ENCODE results near the gene NPY5R.

The NPY5R gene

DNA sequence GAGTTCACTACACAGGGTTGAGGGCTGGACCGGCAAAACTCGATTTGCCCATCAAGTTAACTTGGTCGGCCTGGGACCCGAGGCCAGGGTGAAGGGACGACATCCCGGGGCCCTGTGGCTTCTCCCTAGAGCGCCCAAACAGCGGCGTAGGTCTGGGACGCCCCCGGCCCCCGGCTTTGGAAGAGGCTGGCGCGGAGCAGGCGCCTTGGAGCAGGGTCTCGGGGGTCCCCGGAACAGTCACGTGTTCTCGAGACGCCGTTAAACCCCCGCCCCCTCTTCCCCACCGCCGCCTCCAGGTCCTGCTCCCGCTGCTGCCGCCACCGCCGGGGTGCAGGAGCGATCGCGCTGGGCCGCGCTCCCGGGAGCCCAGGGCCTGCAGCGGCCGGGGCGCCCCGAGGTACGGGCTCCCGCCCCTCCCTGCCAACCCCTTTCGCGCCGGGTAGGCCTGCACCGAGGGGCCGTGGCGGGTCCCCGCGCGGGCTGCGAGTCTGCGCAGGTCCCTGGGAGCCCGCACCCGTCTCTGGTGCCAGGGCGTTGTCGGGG is at the start of gene NPY5R:
NPY5R (plus strand) TSS at position 289 of the 543 bp plus-strand sequence. CDS start 6,382 bp downstream, outside the sequence.
- DNase-seq (ENCODE audit: low read depth in 2 of 3, low spot score in 2 of 3) = no peak

DNA sequence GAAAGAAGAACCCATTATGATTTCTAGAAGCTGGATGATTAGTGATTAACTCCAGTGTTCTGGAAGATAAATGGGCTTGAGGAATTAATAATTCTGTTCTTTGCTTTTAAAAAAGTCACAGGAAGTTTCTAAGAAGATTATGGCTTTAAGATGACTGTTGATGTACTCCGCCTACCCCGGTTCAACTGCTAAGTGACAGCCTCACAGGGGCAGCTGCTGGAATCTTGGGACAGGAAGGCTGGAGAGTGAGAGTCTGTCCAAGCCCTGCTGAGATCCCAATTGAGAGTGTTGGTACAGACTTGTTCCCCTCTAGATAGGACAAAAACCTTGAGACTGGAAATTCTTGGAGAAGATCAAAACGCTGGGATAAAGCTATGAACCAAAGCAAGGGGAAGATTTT is 48.6 kb upstream of the NPY5R start:
- DNase-seq (ENCODE audit: low read depth in 2 of 3, low spot score in 2 of 3) = no peak

DNA sequence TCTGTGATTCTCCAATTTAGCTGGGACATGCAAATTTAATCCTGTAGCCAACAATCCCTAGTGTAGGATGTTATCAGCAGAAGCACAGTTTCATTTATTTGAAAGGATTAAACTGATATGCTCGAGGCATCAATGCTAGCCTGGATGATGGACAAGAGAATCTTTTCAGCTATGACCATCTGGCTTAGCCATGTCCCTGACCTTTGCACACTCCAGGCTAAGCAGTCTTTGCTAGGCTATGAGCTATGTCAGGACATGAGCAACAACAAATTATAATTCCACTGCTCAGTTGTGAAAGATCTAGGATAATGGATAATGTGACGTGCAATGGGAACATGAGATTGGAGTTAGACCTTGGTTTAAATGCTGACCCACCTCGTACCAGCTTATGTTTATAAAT is 43.2 kb upstream of the NPY5R start:
- no peak for DNase-seq (ENCODE audit: low read depth in 2 of 3, low spot score in 2 of 3)

DNA sequence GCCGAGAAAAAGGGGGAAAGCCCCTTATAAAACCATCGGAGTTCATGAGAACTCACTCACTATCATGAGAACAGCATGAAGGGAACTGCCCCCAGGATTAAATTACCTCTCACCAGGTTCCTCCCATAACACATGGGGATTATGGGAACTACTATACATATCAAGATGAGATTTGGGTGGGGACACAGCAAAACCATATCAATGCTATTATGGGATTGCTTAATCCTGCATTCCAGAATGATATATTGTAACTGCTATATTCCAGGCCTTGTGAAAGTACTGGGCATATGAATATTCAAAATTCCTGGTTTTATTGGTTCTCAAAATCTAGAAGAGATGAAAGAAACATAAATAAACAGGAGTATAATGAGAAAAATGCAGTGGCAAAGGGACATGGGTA is 40.6 kb upstream of the NPY5R start:
- DNase-seq (ENCODE audit: low read depth in 2 of 3, low spot score in 2 of 3) = no peak

DNA sequence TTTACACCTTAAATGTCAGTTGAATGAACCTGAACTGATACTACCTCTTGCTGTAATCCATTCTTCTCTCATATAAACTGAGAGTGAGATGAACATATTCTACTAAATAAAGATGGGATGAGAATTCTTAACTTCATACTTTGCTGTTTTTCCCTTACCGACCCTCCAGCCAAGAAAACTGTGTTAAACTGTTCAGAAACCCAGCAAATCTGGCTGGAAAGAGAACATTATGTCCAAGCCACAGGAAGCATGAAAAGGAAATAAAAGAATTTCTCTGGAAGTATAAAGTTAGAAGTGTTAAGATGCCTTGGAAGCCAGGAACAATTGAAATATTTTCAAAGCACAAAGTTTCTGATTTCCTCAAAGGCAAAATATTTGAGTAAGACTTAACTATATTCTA is 34.2 kb upstream of the NPY5R start:
- no peak for DNase-seq (ENCODE audit: low read depth in 2 of 3, low spot score in 2 of 3)

DNA sequence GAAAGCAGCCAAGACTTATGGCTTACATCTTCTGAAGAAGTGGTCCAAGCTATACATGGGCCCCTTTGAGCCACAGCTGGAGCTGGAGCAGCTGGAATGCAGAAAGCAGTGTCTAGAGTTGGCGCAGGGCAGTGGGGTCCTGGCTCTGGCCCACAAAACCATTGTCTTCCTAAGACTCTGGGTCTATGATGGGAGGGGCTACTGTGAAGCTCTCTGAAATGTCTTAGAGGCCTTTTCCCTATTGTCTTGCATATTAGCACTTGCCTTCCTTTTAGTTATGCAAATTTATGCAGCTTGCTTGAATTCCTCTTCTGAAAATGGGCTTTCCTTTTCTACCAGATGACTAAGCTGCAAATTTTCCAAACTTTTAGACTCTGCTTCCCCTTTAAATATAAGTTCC is 26.6 kb upstream of the NPY5R start:
- no peak for DNase-seq (ENCODE audit: low read depth in 2 of 3, low spot score in 2 of 3)

DNA sequence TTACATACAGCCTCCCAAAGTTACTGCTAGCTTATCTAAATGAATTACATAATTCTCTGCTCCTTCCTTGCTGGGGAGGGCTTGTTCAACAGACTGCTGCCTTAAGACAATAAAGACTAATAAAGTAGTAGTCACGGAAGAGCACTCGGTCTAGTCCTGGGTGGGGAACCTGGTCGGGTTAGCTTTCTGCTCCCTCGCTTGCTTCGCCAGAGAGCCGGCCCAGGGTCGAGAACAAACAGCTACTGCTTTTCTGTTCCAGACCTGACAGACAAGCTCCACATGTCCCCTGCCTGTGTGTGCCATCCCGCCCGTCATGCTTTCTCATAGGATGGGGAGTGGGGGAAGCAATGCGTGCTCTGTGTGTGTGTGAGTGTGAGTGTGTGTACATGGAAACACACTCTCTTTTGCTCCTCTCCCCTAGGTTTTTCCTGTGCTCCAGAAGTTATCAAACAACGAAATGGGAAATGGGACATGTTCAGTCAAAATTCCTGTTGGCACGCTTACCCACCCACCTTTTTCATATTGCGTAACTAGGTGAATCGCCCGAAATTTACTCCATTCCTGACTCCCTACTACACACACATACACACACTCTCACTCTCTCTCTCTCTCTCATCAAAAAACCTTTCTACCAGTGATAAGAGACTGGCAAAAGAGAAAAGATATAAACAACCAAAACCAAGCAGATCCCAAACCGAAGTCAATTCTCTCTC is 12.6 kb upstream of the NPY5R start:
- no peak for DNase-seq (ENCODE audit: low read depth in 2 of 3, low spot score in 2 of 3)

DNA sequence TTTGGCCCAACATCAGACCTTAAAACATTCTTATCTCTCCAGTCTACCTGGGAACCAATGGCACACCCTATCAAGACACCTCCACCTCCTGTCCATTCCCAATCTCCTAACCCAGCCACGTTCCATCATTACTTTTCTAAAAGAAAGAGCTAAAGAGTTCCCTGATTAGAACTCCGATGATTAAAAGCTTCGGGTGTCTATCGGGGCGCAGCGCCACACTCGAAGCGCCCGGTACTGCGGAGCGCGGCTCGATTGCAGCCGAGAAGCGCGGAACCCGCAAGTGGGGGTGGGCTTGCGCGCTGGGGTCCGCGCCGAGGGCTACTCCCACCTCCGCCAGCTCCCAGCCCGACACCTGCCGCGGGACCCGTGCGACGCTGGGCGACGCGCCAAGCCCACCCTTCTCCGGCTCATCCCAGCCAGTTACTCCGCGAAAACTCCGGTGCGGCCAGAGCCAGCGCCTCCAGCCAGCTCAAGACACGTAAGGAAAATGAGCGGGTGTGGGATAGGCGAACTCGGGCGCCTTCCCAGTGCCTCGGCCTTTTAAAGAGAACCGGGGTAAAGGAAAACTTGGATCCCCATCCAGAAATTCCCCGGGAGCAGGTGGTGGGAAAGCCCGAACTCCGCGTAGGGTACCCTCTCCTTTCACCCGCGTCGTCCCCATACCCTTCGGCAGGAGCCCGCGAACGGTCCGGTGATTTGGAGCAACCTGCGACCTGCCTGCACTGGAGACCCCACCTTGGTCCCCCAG is 11.9 kb upstream of the NPY5R start:
- no peak for DNase-seq (ENCODE audit: low read depth in 2 of 3, low spot score in 2 of 3)

DNA sequence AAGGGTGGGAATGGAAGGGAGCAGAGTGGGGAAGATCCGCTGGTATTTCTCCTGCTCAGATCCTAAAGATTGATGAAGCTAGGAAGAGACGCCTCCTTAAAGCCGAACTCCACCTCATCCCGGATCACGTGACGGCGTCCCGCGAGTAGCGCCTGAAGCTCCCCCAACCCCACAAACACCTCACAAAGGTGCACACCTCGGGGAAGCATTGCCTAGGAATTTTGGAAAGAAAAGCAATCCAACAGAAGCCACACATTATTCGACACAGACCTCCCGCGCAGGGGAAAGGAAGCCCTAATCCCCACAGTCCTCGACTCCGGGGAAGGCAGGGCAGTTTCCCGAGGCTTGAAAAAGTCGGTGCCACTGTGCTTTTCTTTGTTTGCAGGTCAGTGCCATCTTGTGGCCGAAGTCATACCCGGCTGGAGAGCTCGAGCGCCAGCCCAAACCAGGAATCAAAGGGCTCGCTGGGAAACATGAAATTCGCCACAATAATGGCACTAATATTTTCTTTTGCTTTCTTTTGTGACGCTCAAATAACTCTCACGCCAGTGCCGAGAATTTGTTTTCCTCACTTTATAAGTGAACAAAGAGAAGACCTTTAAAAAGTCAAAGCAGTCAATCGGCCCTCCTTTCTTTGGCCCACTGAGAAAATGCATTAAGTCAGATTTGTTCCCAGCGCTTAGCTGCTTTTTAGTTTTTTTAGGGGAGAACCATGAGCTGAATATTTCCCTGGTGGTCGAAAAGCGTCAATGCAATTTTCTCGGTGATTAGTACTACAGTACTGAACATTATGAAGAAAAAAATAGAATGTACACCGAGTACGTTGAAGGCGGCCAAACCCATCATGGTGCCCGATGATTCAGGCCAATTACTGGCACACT is 10.9 kb upstream of the NPY5R start, which contains the start of gene NPY1R:
NPY1R (minus strand) TSS at position 71 of the 881 bp plus-strand sequence. CDS start 6,042 bp downstream, outside the sequence.
- DNase-seq (ENCODE audit: low read depth in 2 of 3, low spot score in 2 of 3) = no peak

DNA sequence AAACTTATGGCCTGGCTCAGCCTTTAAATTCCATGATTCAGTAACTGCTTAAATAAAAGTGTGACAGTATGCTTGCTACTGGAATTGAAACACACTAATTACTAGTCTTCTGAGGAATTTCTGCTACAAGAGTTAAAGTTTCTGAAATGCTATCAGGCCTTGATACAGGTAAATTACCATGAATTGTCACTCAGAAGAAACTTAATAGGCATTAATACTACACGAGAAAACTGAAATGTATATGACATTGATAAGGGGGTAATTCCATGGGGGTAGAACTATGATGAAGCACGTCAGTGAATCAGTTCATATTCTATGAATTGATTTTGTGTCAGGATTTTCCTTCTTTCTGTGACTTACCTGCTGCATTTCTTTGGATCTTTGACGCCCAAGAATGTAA is 8.3 kb upstream of the NPY5R start:
- DNase-seq (ENCODE audit: low read depth in 2 of 3, low spot score in 2 of 3) = no peak

DNA sequence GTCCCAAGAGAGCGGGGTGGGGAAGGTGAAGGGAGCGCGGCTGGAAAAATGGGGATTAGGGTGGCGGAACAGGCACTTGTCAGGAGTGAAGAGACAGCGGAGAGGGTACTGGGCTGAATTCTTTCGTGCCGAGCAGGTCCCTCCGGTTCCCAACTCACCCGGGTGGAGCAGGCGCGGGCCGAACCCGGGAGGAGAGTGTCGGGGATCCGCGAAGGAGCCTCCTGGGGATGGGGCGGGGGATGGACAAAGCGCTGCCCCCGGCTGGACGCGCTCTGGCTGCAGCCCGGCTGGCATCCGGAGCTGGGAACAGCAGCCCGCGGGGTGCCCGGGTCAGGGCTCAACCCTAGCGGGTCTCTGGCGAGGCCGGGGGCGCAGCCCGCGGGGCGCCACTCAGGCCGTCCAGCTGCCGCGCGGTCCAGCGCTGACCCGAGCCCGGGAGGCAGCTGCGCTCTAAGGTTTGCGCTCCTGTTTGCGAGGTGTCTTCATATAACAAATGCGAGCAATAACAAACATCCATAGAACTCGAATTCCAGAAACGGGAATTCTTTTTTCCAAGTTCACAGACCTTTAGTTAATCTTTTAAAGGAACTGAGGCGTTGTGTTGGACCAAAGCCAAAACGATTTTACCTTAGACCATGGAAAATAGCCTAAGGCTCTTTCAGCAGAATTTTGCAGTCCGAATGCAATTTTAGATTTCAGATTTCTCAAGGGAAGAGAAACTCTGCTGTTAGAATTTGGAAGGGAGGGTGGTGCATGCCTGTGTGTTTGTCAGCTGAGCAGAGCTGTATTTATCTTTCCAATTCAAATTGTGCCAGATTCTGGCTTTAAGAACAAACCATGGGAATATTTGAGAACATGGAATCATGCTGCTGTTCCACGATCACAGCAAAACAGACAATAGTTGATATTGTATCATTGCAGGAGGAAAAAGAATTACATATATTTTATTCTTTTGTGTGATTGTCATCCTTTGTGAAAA is 744 bp downstream of the NPY5R start:
- no peak for DNase-seq (ENCODE audit: low read depth in 2 of 3, low spot score in 2 of 3)

DNA sequence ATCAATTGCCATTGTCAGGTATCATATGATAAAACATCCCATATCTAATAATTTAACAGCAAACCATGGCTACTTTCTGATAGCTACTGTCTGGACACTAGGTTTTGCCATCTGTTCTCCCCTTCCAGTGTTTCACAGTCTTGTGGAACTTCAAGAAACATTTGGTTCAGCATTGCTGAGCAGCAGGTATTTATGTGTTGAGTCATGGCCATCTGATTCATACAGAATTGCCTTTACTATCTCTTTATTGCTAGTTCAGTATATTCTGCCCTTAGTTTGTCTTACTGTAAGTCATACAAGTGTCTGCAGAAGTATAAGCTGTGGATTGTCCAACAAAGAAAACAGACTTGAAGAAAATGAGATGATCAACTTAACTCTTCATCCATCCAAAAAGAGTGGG is 7.0 kb downstream of the NPY5R start:
- no peak for DNase-seq (ENCODE audit: low read depth in 2 of 3, low spot score in 2 of 3)

DNA sequence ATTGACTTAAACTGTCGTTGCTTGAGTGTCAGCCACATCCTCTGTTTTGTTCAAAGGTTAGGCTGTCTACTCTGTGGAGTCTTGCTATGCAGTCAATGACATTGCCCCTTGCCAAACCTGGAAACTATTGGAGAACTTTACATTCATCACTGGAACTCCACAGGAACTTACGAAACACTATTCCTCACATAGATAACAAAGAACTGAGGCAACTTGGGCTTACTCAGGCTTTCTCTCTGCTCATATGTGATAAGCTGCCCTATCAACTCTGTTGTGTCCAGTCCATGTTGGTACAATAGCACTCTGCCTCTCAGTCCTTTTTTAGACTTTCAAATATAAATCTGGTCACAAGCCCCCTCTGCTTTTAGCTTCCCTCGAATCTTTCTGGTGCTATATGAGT is 9.4 kb downstream of the NPY5R start:
- DNase-seq (ENCODE audit: low read depth in 2 of 3, low spot score in 2 of 3) = no peak

DNA sequence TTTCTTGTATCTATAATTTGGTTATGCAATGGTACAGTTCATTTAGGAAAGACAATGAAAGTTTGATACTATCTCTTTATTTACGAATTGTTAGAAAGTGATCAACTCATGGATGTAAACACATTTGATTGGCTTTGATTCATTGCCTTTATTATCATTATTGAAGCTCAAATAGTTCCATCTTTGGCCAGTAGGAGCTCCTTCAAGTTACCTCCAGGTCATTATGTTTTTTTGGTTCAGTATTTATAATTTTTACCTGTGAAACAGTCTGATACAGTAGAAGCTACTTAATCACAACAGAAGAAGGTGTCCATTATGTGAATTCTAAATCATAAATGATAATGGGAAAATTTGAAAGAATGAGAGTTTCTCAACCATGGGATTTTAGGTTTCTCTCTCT is 12.4 kb downstream of the NPY5R start:
- no peak for DNase-seq (ENCODE audit: low read depth in 2 of 3, low spot score in 2 of 3)

DNA sequence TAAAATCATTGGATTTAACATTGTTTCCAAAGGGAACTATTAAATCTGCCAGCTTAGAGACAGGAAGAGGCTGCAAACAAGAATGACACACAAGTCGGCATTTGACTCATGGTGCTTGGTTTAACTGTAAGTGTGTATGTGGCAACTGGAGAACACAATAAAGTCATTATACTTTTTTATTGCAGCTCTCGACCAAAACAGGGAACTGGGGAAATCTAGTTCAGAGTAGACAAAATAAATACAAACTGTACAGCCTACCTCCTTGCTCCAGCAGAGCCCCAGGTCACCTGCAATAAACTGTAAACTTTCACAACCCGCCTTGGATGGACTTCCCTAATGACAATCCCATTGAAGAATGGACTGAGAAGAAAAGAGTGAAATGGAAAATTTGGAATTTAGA is 24.0 kb downstream of the NPY5R start:
- DNase-seq (ENCODE audit: low read depth in 2 of 3, low spot score in 2 of 3) = no peak

DNA sequence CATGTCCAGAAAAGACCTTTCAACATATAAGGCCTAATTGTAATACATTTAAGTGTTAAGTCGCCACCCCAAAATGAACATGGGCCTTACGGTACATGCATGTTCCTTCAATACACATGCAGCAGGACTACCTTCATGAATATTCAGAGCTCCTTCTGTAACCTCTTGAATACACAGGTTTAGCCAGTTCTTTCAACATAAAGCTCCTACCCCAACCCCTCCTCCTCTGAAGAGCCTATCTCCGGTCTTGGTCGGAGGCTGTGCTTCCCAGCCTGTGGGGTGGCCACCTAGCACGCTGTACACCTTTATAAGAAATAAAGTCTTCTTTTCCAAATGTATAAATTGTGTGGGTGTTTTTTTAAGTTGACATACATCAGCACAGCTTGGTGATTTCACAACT is 28.3 kb downstream of the NPY5R start:
- no peak for DNase-seq (ENCODE audit: low read depth in 2 of 3, low spot score in 2 of 3)

DNA sequence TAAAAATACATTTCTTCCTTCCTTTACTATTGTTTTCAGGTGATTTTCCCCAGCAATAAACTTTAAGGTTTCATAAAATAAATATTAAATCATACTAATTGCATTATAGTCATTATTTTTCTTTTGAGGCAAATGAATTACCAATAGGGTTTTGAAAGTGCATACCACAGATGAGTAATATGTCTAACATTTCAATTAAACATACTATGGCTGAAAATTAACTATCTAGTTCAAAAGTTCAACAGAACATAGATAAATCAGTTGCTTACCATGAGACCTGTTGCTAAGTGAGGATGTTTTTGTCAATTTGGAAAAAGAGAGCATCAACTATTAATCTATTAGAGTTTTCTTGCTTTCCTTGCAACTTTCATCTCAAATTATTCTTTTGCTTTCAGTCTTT is 35.0 kb downstream of the NPY5R start:
- DNase-seq (ENCODE audit: low read depth in 2 of 3, low spot score in 2 of 3) = no peak

DNA sequence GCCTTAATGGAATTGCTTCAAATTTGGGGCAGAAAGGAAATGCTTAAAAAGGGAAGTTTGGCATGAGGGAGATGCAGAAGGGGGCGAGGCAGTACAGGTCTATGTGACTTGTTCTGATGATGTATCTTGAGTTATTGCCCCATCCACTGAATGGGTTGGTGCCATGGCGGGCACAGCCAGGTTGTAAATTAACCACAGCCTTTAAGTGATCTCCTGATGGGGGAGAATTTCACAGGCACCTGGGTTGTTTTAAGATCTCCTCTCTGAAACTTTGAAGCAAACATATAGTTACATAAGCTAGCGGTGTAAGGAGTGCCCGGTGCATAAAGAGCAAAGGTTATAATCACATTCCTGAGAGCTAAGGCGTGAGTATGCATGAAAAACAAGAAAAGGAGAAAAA is 37.0 kb downstream of the NPY5R start:
- no peak for DNase-seq (ENCODE audit: low read depth in 2 of 3, low spot score in 2 of 3)

DNA sequence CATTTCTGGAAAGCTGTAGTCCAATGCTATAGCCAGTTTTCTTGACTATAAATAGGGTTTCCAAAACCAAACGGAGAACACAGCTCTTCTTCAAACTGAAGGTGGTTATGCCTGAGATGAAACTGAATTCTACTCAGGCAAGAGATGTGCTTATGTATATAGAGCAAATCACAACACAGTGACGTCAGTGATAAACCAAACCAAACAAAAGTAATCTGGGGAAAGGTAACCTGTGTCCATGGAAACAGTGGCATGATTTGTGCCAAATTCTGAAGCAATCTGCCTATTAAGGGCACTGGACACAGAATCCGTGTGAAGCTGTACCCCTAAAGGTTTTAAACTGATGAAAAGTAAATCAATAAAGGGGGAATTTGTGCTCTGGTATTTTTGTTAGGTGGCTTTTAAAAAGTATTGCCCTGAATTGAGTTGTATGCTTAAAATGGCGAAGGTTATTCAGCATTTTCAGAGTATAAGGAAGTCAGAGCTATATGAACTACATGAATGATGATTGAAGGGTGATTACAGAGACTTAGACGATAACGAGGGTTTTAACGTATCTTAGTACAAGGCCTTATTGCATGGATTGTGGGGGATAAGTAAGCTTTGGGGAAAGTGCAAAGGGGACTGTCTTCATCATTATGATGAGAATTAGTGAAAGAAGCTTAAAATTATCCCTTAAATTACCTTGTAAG is 38.6 kb downstream of the NPY5R start:
- DNase-seq (ENCODE audit: low read depth in 2 of 3, low spot score in 2 of 3) = no peak

DNA sequence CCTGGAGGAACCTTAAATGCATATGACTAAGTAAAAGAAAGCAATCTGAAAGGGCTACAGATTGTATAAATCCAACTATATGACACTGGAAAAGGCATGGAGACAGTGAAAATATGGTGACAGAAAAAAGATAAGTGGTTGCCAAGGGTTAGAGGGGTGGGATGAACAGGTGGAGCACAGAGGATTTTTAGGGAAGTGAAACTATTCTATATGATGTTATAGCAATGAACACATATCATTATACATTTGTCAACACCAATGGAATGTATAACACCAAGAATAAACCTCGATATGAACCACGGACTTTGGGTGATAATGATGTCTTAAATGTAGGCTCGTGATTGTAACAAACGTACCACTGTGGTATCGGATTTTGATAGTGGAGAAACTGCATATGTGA is 40.7 kb downstream of the NPY5R start:
- DNase-seq (ENCODE audit: low read depth in 2 of 3, low spot score in 2 of 3) = no peak

Data from activated CD8-positive, alpha-beta memory T cell treated with anti-CD3 and anti-CD28 coated beads for 48 hours (primary cell).